ENCODE measurements around the gene ZBTB16. TPM values are rescaled to one million over a fixed set of nuclear protein-coding genes. Genes with fewer than 3 reads are reported as not detected.

The ZBTB16 gene
- polyA plus RNA-seq, 1 experiment = not detected

DNA sequence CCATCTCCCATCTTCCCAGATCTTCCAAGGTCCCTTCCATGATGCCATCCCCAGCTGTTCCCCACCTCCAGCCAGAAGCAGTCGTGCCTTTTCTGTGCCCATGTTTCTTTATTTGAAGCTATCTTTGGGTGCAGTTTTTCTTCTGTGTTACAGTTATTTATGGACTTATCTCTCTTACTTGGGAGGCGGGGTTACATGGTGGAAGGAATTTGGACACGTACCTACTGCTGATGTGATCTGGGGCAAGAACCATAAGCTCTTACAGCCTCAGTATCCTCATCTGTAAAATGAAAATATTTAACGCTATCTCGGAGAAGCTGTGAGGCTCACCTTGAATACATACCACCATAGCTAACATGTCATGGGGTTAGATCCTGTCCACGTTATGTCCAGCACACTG, 98.9 kb downstream of the ZBTB16 start:
- H3K4me3 ChIP-seq (ENCODE audit: low read depth, low read length) = no peak overlapping the region
- CTCF ChIA-PET = no interaction called here
- H3K9me3 ChIP-seq (ENCODE audit: control insufficient read depth, insufficient read depth, low read length) = no peaks in the 10 kb centered on the region
- TF ChIP-seq, protein P1, sequence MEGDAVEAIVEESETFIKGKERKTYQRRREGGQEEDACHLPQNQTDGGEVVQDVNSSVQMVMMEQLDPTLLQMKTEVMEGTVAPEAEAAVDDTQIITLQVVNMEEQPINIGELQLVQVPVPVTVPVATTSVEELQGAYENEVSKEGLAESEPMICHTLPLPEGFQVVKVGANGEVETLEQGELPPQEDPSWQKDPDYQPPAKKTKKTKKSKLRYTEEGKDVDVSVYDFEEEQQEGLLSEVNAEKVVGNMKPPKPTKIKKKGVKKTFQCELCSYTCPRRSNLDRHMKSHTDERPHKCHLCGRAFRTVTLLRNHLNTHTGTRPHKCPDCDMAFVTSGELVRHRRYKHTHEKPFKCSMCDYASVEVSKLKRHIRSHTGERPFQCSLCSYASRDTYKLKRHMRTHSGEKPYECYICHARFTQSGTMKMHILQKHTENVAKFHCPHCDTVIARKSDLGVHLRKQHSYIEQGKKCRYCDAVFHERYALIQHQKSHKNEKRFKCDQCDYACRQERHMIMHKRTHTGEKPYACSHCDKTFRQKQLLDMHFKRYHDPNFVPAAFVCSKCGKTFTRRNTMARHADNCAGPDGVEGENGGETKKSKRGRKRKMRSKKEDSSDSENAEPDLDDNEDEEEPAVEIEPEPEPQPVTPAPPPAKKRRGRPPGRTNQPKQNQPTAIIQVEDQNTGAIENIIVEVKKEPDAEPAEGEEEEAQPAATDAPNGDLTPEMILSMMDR (IDR thresholded peaks at IDR 0.05; ENCODE audit: low read depth, low read length) = no peak
- DNase-seq (ENCODE audit: low read depth, low spot score) = no peak
- no peak overlapping the region for H3K27ac ChIP-seq (ENCODE audit: low read depth, low read length)
- H3K27me3 ChIP-seq (ENCODE audit: control insufficient read depth, insufficient read depth, low read length) = peaks cover 30% of the 10 kb centered on the region
- POLR2A ChIA-PET = interaction anchor here (0.6 kb wide), 1 partner anchor 137 kb away, joined by 4 read pairs; no protein-coding TSS in a partner anchor

DNA sequence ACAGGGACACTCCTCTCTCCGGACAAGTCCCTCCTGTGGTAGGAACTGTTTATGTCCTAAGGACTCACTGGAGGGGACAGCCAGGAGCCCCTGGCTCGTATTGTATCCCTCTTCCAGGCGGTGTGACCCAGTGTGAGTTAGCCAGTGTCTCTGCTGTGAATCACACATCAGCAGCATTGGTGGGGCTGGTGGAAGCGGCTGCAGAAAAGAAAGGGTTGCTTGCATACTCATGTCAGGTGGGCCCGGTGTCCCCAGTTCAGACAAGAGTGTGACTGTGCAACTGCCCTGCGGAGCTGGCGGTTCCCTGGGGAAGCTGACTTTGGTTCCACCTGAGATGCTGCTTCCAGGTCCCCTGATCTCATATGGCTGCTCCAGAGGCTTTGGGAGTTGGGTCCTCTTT, 99.4 kb downstream of the ZBTB16 start:
- H3K27me3 ChIP-seq (ENCODE audit: control insufficient read depth, insufficient read depth, low read length) = peaks cover 35% of the 10 kb centered on the region
- TF ChIP-seq, protein P1 (IDR thresholded peaks at IDR 0.05; ENCODE audit: low read depth, low read length) = no peak
- ChIA-PET CTCF (no interaction called here), POLR2A (no interaction called here)
- no peaks in the 10 kb centered on the region for H3K9me3 ChIP-seq (ENCODE audit: control insufficient read depth, insufficient read depth, low read length)
- no peak overlapping the region for H3K4me3 ChIP-seq (ENCODE audit: low read depth, low read length)
- no peak overlapping the region for H3K27ac ChIP-seq (ENCODE audit: low read depth, low read length)
- DNase-seq (ENCODE audit: low read depth, low spot score) = no peak

DNA sequence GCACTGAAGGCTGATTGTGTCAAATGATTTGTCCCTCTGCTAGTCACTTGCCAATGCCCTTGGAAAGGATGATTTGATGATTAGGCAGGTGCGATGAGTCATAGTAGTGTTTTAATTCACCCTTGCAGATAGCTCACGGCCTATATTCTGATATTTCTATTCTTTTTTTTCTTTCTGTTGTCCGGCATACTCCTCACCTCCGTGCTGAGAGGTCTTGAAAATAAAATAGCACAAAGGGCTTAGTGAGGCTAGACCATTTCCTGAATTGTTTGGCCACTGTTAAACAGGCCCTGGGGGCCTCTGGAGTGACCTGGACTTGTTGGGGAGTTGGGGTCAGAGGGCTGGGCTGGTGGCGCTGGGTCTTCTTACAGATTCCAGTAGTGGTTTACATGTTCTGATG, 99.8 kb downstream of the ZBTB16 start:
- TF ChIP-seq, protein P1 (IDR thresholded peaks at IDR 0.05; ENCODE audit: low read depth, low read length) = no peak
- DNase-seq (ENCODE audit: low read depth, low spot score) = no peak
- peaks cover 39% of the 10 kb centered on the region for H3K27me3 ChIP-seq (ENCODE audit: control insufficient read depth, insufficient read depth, low read length)
- ChIA-PET POLR2A (no interaction called here), CTCF (no interaction called here)
- H3K4me3 ChIP-seq (ENCODE audit: low read depth, low read length) = no peak overlapping the region
- no peak overlapping the region for H3K27ac ChIP-seq (ENCODE audit: low read depth, low read length)
- H3K9me3 ChIP-seq (ENCODE audit: control insufficient read depth, insufficient read depth, low read length) = no peaks in the 10 kb centered on the region

DNA sequence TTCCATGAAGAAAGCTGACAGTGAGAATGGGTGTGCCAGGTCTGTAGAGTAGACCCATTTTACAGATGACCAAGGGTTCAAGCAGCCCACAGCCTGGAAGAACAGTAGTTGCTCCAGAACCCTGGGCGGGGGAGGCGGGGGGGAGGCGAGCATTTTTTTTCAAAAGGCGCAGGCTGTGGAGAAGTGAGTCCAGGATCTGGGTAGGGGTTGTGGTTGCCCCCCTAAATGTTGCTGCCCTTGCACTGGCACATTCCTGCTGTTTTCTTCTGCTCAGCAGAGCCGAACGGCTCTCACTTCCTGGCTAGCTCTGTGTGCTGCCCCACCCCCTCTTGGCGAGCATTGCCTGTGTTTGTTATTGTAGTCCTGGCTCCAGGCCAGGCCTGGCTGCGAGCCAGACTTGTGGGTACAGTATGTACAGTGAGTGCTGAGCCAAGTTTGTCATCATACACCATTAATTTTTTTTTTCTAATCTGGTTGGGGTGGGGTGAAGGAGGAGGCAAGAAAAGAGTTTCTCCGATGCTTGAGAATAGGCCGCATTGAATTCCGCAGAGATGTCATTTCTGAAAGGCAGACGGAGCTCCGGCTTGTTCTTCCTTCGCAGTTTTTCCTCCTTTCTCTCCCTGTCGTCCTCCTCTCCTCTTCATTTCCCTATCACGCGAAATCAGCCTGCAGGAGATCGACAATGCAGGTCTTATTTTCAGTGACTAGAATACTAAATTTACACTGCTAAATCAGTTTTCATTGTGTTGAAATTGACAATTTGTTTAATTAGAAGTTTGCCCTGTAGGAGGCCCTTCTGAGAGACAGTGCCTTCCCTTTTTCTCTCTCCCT, 100.5 kb downstream of the ZBTB16 start:
- DNase-seq (ENCODE audit: low read depth, low spot score) = peak; percentile 71
- Histone ChIP-seq H3K4me3 (ENCODE audit: low read depth, low read length) (no peak overlapping the region), H3K27me3 (ENCODE audit: control insufficient read depth, insufficient read depth, low read length) (peaks cover 42% of the 10 kb centered on the region), H3K27ac (ENCODE audit: low read depth, low read length) (no peak overlapping the region), H3K9me3 (ENCODE audit: control insufficient read depth, insufficient read depth, low read length) (no peaks in the 10 kb centered on the region)
- TF ChIP-seq, protein P1 (IDR thresholded peaks at IDR 0.05; ENCODE audit: low read depth, low read length) = no peak
- ChIA-PET POLR2A (no interaction called here), CTCF (interaction anchor here (1.5 kb wide), 1 partner anchor 100 kb away, joined by 4 read pairs; no protein-coding TSS in a partner anchor)

- no peak for DNase-seq (ENCODE audit: low read depth, low spot score)
- no peaks in the 10 kb centered on the region for H3K9me3 ChIP-seq (ENCODE audit: control insufficient read depth, insufficient read depth, low read length)
- H3K27ac ChIP-seq (ENCODE audit: low read depth, low read length) = no peak overlapping the region
- peaks cover 47% of the 10 kb centered on the region for H3K27me3 ChIP-seq (ENCODE audit: control insufficient read depth, insufficient read depth, low read length)
- POLR2A ChIA-PET = no interaction called here
- no peak overlapping the region for H3K4me3 ChIP-seq (ENCODE audit: low read depth, low read length)
- CTCF ChIA-PET = interaction anchor here (1.5 kb wide), 1 partner anchor 99 kb away, joined by 4 read pairs; no protein-coding TSS in a partner anchor
- TF ChIP-seq, protein P1 (IDR thresholded peaks at IDR 0.05; ENCODE audit: low read depth, low read length) = no peak
These were observed 101.4 kb downstream of the ZBTB16 start for GRCh38 chr11:114160894-114161293.
